ENCODE results near the gene ATL1. TPM values are rescaled to one million over a fixed set of nuclear protein-coding genes. Genes with fewer than 3 reads are reported as not detected.
A peak's percentile ranks its signal among the peaks of the same experiment; 100 is the strongest.

Gene ATL1
- total and polyA plus RNA-seq, 2 of the 13 experiments (the other 11 are each of a cell fraction or from before 2014, with no cell fraction given) = 0.60 to 0.65 TPM

GRCh38 chr14:50667996-50668825 is 108.3 kb downstream of the ATL1 start, which contains the start of gene SAV1 (continued):
- 0 out of 2 replicates have a peak, but pooled peaks have one; percentile 23 for TF ChIP-seq THAP9 (CRISPR knock-in tag; IDR thresholded peaks at IDR 0.05; ENCODE audit: borderline replicate concordance)
- no peak for TF ChIP-seq REL (CRISPR knock-in tag; conservative IDR thresholded peaks at IDR 0.05)
- no peak for TF ChIP-seq ZNF557 (CRISPR knock-in tag; IDR thresholded peaks at IDR 0.05)
- TF ChIP-seq ETV5 (CRISPR knock-in tag; IDR thresholded peaks at IDR 0.05; ENCODE audit: borderline replicate concordance) = peak; percentile 20; the same call in 1 of the 2 replicates
- TF ChIP-seq HMG20B (CRISPR knock-in tag; conservative IDR thresholded peaks at IDR 0.05) = 0 out of 2 replicates have a peak, but pooled peaks have one; percentile 11
- TF ChIP-seq RAD21 (CRISPR knock-in tag; IDR thresholded peaks at IDR 0.05) = peak; percentile 21; the same call in 1 of the 2 replicates
- TF ChIP-seq PAF1 (CRISPR knock-in tag; IDR thresholded peaks at IDR 0.05) = no peak
- peak; percentile 64 for TF ChIP-seq MAX (IDR thresholded peaks at IDR 0.05)
- TF ChIP-seq, protein P1, sequence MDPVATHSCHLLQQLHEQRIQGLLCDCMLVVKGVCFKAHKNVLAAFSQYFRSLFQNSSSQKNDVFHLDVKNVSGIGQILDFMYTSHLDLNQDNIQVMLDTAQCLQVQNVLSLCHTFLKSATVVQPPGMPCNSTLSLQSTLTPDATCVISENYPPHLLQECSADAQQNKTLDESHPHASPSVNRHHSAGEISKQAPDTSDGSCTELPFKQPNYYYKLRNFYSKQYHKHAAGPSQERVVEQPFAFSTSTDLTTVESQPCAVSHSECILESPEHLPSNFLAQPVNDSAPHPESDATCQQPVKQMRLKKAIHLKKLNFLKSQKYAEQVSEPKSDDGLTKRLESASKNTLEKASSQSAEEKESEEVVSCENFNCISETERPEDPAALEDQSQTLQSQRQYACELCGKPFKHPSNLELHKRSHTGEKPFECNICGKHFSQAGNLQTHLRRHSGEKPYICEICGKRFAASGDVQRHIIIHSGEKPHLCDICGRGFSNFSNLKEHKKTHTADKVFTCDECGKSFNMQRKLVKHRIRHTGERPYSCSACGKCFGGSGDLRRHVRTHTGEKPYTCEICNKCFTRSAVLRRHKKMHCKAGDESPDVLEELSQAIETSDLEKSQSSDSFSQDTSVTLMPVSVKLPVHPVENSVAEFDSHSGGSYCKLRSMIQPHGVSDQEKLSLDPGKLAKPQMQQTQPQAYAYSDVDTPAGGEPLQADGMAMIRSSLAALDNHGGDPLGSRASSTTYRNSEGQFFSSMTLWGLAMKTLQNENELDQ (CRISPR knock-in tag; IDR thresholded peaks at IDR 0.05; ENCODE audit: borderline replicate concordance) = no peak
- TF ChIP-seq ZNF737 (CRISPR knock-in tag; IDR thresholded peaks at IDR 0.05; ENCODE audit: borderline replicate concordance) = no peak
- no peak for TF ChIP-seq MLXIP (CRISPR knock-in tag; IDR thresholded peaks at IDR 0.05; ENCODE audit: borderline replicate concordance)
- no peak for TF ChIP-seq TCF12 (IDR thresholded peaks at IDR 0.05)
- no peak for TF ChIP-seq TCF12 (CRISPR knock-in tag; IDR thresholded peaks at IDR 0.05)
- TF ChIP-seq ZNF350 (CRISPR knock-in tag; IDR thresholded peaks at IDR 0.05; ENCODE audit: borderline replicate concordance, low read depth) = no peak
- TF ChIP-seq HNRNPH1 (optimal IDR thresholded peaks at IDR 0.05; ENCODE audit: low read depth, low read length) = no peak
- TF ChIP-seq, protein P2, sequence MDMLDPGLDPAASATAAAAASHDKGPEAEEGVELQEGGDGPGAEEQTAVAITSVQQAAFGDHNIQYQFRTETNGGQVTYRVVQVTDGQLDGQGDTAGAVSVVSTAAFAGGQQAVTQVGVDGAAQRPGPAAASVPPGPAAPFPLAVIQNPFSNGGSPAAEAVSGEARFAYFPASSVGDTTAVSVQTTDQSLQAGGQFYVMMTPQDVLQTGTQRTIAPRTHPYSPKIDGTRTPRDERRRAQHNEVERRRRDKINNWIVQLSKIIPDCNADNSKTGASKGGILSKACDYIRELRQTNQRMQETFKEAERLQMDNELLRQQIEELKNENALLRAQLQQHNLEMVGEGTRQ (IDR thresholded peaks at IDR 0.05; ENCODE audit: low read depth, low read length) = no peak
- TF ChIP-seq, protein P2 (CRISPR knock-in tag; IDR thresholded peaks at IDR 0.05; ENCODE audit: borderline replicate concordance) = no peak
- no peak for TF ChIP-seq ZBTB8A (CRISPR knock-in tag; IDR thresholded peaks at IDR 0.05; ENCODE audit: borderline replicate concordance, low read depth)

Measured in HepG2 (cell line).